BJ (cell line): ENCODE data around the gene CCDC183. TPM values are rescaled to one million over a fixed set of nuclear protein-coding genes. Genes with fewer than 3 reads are reported as not detected.

Experiments
- CTCF ChIA-PET: fragments of 350-600 bp; formaldehyde crosslinking; extraction: SDS; loops from one replicate; lab custom pipeline; 2021; ENCODE audit warnings: antibody characterized with exemption, inconsistent platforms; lab: Yijun Ruan, JAX
- POLR2A ChIA-PET: fragments of 300-600 bp; sonication (Branson Sonifier 250); formaldehyde crosslinking; extraction: SDS; loops from one replicate; lab custom pipeline; 2021; ENCODE audit warnings: antibody characterized with exemption; lab: Charles Lee
- DNase-seq: peaks from one replicate; pipeline ENCODE4 v3.0.0-alpha.2; 2011; ENCODE audit warnings: low read depth
- H3K27me3 ChIP-seq: 2 replicates; pipeline ENCODE4 v1.6.0; 2011; ENCODE audit warnings: low read length; ENCODE audit not compliant: control insufficient read depth, insufficient read depth
- H3K36me3 ChIP-seq: 2 replicates; pipeline ENCODE4 v1.5.1; 2011; ENCODE audit warnings: low read length; ENCODE audit not compliant: control insufficient read depth, insufficient read depth
- H3K4me3 ChIP-seq: 2 replicates; pipeline ENCODE4 v1.5.1; 2011; ENCODE audit warnings: low read depth, mild to moderate bottlenecking, control low read depth, low read length
- polyA plus RNA-seq: library from polyadenylated mRNA; depleted of rRNA; stranded (reverse); fragments of >200 nt; gene quantifications from 2 replicates; pipeline ENCODE4 v1.2.3, GENCODE V29; 2011
- TF ChIP-seq, protein P1 (sequence below): IDR thresholded peaks from 2 replicates; pipeline ENCODE4 v1.5.1; 2011; ENCODE audit warnings: low read depth, mild to moderate bottlenecking, control low read depth, inconsistent platforms, low read length, moderate library complexity; ENCODE audit not compliant: insufficient read depth

The CCDC183 gene
- polyA plus RNA-seq, 1 experiment, result 0.20 TPM

DNA sequence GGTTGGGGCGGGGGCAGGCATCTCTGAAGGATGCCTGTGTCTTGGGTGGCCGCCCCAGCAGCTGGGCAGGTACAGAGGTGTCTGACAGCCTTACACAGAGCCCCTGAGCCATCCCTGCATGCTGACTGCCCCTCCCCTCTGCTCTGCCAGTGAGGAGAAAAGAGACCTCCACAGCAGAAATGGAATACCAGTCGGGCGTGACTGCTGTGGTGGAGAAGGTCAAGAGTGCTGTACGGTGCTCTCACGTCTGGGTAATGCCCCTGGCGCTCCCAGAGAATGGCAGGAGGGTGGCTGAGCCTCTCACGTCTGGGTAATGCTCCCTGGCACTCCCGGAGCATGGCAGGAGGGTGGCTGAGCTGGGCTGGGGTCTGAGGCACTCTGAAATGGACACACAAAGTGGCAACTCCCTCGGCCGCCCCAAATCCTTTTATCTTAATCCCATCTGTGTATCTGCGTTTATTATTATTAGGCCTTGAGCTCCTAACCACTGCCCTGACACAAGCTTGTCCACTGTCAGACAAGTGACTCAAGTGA lies 9.1 kb downstream of the CCDC183 start:
- ChIA-PET CTCF (interaction anchor here (1.6 to 3.0 kb wide), 7 partner anchors 11 to 262 kb away, joined by 3 to 10 read pairs (median 6); partner anchors contain the start of gene AJM1), POLR2A (no interaction called here)
- Histone ChIP-seq H3K27me3 (peaks cover 7% of the 10 kb centered on the region), H3K36me3 (no peaks in the 10 kb centered on the region; the same call in 1 of the 2 replicates), H3K4me3 (no peak overlapping the region)
- TF ChIP-seq, protein P1, sequence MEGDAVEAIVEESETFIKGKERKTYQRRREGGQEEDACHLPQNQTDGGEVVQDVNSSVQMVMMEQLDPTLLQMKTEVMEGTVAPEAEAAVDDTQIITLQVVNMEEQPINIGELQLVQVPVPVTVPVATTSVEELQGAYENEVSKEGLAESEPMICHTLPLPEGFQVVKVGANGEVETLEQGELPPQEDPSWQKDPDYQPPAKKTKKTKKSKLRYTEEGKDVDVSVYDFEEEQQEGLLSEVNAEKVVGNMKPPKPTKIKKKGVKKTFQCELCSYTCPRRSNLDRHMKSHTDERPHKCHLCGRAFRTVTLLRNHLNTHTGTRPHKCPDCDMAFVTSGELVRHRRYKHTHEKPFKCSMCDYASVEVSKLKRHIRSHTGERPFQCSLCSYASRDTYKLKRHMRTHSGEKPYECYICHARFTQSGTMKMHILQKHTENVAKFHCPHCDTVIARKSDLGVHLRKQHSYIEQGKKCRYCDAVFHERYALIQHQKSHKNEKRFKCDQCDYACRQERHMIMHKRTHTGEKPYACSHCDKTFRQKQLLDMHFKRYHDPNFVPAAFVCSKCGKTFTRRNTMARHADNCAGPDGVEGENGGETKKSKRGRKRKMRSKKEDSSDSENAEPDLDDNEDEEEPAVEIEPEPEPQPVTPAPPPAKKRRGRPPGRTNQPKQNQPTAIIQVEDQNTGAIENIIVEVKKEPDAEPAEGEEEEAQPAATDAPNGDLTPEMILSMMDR, result no peak
- DNase-seq, result no peak

DNA sequence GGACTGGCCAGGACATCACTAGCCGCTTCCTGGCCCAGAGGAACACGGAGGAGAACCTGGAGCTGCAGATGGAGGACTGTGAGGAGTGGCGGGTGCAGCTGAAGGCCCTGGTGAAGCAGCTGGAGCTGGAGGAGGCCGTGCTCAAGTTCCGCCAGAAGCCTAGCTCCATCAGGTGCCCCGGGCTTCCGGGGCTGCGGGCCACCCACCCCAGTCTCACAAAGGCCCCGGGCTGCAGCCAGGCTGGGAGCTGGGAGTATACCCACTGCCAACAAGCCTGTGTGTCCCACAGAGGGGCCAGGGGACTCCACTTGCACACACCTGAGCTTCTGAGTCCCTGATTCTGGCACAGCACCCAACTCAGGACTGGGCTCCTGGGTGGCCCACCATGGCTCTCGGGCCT lies 9.9 kb downstream of the CCDC183 start:
- POLR2A ChIA-PET, result no interaction called here

DNA sequence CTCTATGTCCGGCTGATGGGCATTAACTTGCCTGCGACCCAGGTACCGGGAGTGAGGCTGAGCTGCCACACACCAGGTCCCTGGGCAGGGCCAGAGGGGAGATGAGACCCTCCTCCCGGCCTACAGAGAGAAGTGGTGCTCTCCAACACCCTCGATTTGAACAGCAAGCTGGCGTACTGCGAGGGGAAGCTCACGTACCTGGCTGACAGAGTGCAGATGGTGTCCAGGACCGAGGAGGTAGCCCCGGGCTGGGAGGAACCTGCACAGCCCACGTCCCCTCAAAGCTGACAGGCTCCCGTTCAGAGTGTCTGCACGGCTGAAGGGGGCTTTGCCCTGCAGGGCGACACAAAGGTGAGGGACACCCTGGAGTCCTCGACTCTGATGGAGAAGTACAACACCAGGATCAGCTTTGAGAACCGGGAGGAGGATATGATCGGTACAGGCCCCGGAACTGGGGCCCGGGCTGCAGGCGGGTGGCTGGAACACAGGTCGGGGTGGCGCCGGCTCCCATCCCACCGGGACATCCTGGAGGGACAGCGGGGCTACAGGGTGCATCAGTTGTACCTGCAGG lies 10.6 kb downstream of the CCDC183 start:
- ChIA-PET CTCF (interaction anchor here (1.1 to 3.0 kb wide), 7 partner anchors 13 to 261 kb away, joined by 3 to 10 read pairs (median 6); partner anchors contain the start of genes AJM1 and TMEM141), POLR2A (no interaction called here)
- TF ChIP-seq, protein P1, result no peak
- Histone ChIP-seq H3K27me3 (peaks cover 2% of the 10 kb centered on the region), H3K36me3 (no peaks in the 10 kb centered on the region; the same call in 1 of the 2 replicates), H3K4me3 (peak overlapping the region; percentile 88)
- no peak for DNase-seq

More for the DNA sequence above, 9.9 kb downstream of the CCDC183 start:
- TF ChIP-seq, protein P1, result no peak
- CTCF ChIA-PET, result interaction anchor here (1.1 to 3.0 kb wide), 7 partner anchors 12 to 262 kb away, joined by 3 to 10 read pairs (median 6); partner anchors contain the start of genes AJM1 and TMEM141
- Histone ChIP-seq H3K36me3 (no peaks in the 10 kb centered on the region; the same call in 1 of the 2 replicates), H3K4me3 (no peak overlapping the region), H3K27me3 (peaks cover 4% of the 10 kb centered on the region)
- DNase-seq, result no peak

DNA sequence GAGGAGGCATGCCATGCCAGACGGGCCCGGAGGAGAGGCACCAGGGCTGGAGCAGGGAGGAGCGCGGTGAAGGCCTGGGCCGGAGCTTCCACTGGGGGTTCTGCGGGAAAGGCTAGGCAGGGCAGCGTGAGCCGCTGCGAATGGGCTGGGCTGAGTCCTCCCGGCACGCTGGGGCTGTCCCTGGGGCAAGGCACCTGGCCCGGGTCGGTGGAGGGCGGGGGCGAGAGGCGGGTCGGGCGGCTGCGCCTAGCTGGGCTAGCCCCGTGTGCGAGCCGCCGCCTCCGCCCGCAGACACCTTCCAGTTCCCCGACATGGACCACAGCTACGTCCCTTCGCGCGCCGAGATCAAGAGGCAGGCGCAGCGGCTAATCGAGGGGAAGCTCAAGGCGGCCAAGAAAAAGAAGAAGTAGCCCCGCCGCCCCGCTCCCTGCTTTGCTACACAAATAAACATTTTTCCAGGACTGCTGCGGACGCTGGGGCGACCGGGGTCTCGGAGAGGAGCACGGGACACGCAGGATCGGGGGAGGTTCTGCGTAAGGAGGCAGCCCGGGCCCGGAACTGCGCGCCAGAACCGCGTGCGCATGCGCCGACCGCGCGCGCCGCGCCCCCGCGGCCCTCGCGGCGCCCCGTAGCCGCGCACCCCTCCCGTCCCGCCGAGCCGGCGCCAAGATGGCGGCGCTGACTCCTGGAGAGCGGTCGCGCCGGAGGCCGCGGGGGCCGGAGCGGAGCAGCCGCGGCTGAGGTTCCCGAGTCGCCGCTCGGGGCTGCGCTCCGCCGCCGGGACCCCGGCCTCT lies 11.3 kb downstream of the CCDC183 start, which contains the start of gene RABL6:
RABL6 (plus strand) TSS at position 668 of the 794 bp plus-strand sequence. CDS start 249 bp downstream, outside the sequence.
- TF ChIP-seq, protein P1, result no peak
- DNase-seq, result no peak
- peak within 1 kb of the TSS; percentile 88 for H3K4me3 ChIP-seq
- POLR2A ChIA-PET, result no interaction called here
- no peaks in the 10 kb centered on the region; the same call in 1 of the 2 replicates for H3K36me3 ChIP-seq
- CTCF ChIA-PET, result interaction anchor here (1.1 to 3.0 kb wide), 5 partner anchors 15 to 222 kb away, joined by 4 to 10 read pairs (median 7); partner anchors contain the start of genes AJM1 and TMEM141
- peaks cover under 1% of the 10 kb centered on the region for H3K27me3 ChIP-seq
